Aorta (tissue), 5 donors: Measurements from ENCODE around the gene PFDN2. TPM values are rescaled to one million over a fixed set of nuclear protein-coding genes. Genes with fewer than 3 reads are reported as not detected.

Source experiments
- ATAC-seq: fragments of 200-7000 bp; cut with Tn5 transposase; one replicate; pipeline ENCODE4 v1.9.1; 2022; ENCODE audit warnings: moderate library complexity; ENCODE audit not compliant: low FRiP score
- DNase-seq, 2 donors: peaks; one replicate each; pipeline ENCODE4 v3.0.0-alpha.2; 2020
- H3K27ac ChIP-seq, 2 donors: one replicate each; pipeline ENCODE4 v1.5.1; 2013; ENCODE audit warnings: low read length in 2 of 2, mild to moderate bottlenecking in 2 of 2, moderate library complexity in 2 of 2, control low read depth in 1 of 2, inconsistent platforms in 1 of 2, low read depth in 1 of 2
- H3K27me3 ChIP-seq, 2 donors: one replicate each; pipeline ENCODE4 v1.6.1; 2013; ENCODE audit warnings: control low read depth in 1 of 2, low read length in 1 of 2, mild to moderate bottlenecking in 1 of 2, moderate library complexity in 1 of 2; ENCODE audit not compliant: insufficient read depth in 2 of 2, control insufficient read depth in 1 of 2
- H3K36me3 ChIP-seq, 2 donors: one replicate each; pipeline ENCODE4 v1.6.1; 2013; ENCODE audit warnings: control low read depth in 1 of 2, low read length in 1 of 2, mild to moderate bottlenecking in 1 of 2; ENCODE audit not compliant: insufficient read depth in 2 of 2, control insufficient read depth in 1 of 2
- H3K4me1 ChIP-seq, 2 donors: one replicate each; pipeline ENCODE4 v1.6.1; 2013; ENCODE audit warnings: low read length in 2 of 2, control low read depth in 1 of 2, mild to moderate bottlenecking in 1 of 2, moderate library complexity in 1 of 2; ENCODE audit not compliant: insufficient read depth in 2 of 2, control insufficient read depth in 1 of 2
- H3K4me3 ChIP-seq, 2 donors: one replicate each; pipeline ENCODE4 v1.5.1; 2013; ENCODE audit warnings: low read length in 2 of 2, control low read depth in 1 of 2, mild to moderate bottlenecking in 1 of 2
- H3K9me3 ChIP-seq: one replicate; pipeline ENCODE4 v1.6.1; 2013; ENCODE audit warnings: mild to moderate bottlenecking, low read length; ENCODE audit not compliant: control insufficient read depth
- WGBS, 2 donors: extraction: QIAGEN DNeasy Blood & Tissue Kit; methylation state at CpG; one replicate each; pipeline ENCODE4 v1.1.7; 2013; 5-methylcytosine and 5-hydroxymethylcytosine counted together
- intact Hi-C, 2 donors: fragments of 100-400 bp; cut with DNase I; formaldehyde crosslinking; loops; one replicate each; pipeline versions ENCODE4 v1.14.2 to v1.15.0; 2022
- polyA plus RNA-seq, 2 donors: library from polyadenylated mRNA; stranded (reverse); fragments of 200-250 nt; gene quantifications; one replicate each; pipeline ENCODE4 v1.2.3, GENCODE V29; 2013
- total RNA-seq, 2 donors: library from RNA; stranded (reverse); fragmentation: NEBNext Ultra II Directional; extraction: Animal tissue kit (Norgen Biotek cat#: 25700); gene quantifications; one replicate each; pipeline ENCODE4 v1.2.1, GENCODE V29; 2021
- donor health status: healthy with polysubstance abuse.
- donor health status: Bipolar disorder and iron deficiency.
- donor health status: DM: no; HTN: no; CAD: no.
- donor health status: DM: no; HTN: no; CAD: no.
- donor health status: DM: yes; HTN: yes; CAD: no.

The PFDN2 gene
- total and polyA plus RNA-seq, 4 donors: 36.4 to 116 (median 58.4) TPM

- DNase-seq: peak; percentile 88 to 89
- no peaks in the 10 kb centered on the region for H3K36me3 ChIP-seq
- no peak overlapping the region for H3K4me3 ChIP-seq
- no peak overlapping the region for H3K27ac ChIP-seq
- ATAC-seq: peak; percentile 86
- H3K4me1 ChIP-seq: no peaks in the 10 kb centered on the region
- intact Hi-C loops: no loop called here
- H3K9me3 ChIP-seq: no peaks in the 10 kb centered on the region
- H3K27me3 ChIP-seq: no peaks in the 10 kb centered on the region
- 62 to 64% methylated on average over 8 of the region's 8 CpGs for WGBS, 2 donors
Observed at GRCh38 chr1:161082996-161083747, 34.7 kb downstream of the PFDN2 start.

- Histone ChIP-seq H3K4me3 (no peak overlapping the region), H3K4me1 (no peaks in the 10 kb centered on the region), H3K27ac (no peak overlapping the region), H3K27me3 (no peaks in the 10 kb centered on the region), H3K9me3 (no peaks in the 10 kb centered on the region), H3K36me3 (no peaks in the 10 kb centered on the region)
- DNase-seq: no peak
- ATAC-seq: no peak
- WGBS, 2 donors: 87 to 92% methylated on average over 2 of the region's 2 CpGs
- intact Hi-C loops: no loop called here
Observed at GRCh38 chr1:161082483-161082882, 35.4 kb downstream of the PFDN2 start.

- 75 to 78% methylated on average over 5 of the region's 5 CpGs for WGBS, 2 donors
- Histone ChIP-seq H3K4me3 (no peak overlapping the region), H3K36me3 (no peaks in the 10 kb centered on the region), H3K9me3 (no peaks in the 10 kb centered on the region), H3K27ac (no peak overlapping the region), H3K27me3 (no peaks in the 10 kb centered on the region), H3K4me1 (no peaks in the 10 kb centered on the region)
- DNase-seq: no peak
- no peak for ATAC-seq
- intact Hi-C loops: no loop called here
Observed at GRCh38 chr1:161081519-161081918, 36.3 kb downstream of the PFDN2 start.

- Histone ChIP-seq H3K4me3 (no peak overlapping the region), H3K36me3 (no peaks in the 10 kb centered on the region), H3K27ac (no peak overlapping the region), H3K4me1 (no peaks in the 10 kb centered on the region), H3K9me3 (no peaks in the 10 kb centered on the region), H3K27me3 (no peaks in the 10 kb centered on the region)
- intact Hi-C loops: no loop called here
- DNase-seq (no peak), ATAC-seq (no peak)
- WGBS, 2 donors: 78 to 81% methylated on average over 5 of the region's 5 CpGs
Observed at GRCh38 chr1:161080441-161081405, 37.1 kb downstream of the PFDN2 start.

GRCh38 chr1:161079436-161080110, 38.3 kb downstream of the PFDN2 start:
- no peaks in the 10 kb centered on the region for H3K4me1 ChIP-seq
- H3K4me3 ChIP-seq: no peak overlapping the region
- H3K27ac ChIP-seq: no peak overlapping the region
- WGBS, 2 donors: 44 to 47% methylated on average over 39 to 41 of the region's 41 CpGs
- H3K9me3 ChIP-seq: no peaks in the 10 kb centered on the region
- H3K36me3 ChIP-seq: no peaks in the 10 kb centered on the region
- intact Hi-C loops: no loop called here
- H3K27me3 ChIP-seq: no peaks in the 10 kb centered on the region
- DNase-seq: peak in 1 of 2 donors; percentile 70
- no peak for ATAC-seq

GRCh38 chr1:161077426-161077825, 40.4 kb downstream of the PFDN2 start:
- DNase-seq (peak in 1 of 2 donors; percentile 48), ATAC-seq (no peak)
- no peaks in the 10 kb centered on the region for H3K36me3 ChIP-seq
- no peaks in the 10 kb centered on the region for H3K27me3 ChIP-seq
- no peak overlapping the region for H3K4me3 ChIP-seq
- H3K4me1 ChIP-seq: no peaks in the 10 kb centered on the region
- intact Hi-C loops: no loop called here
- WGBS, 2 donors: 60 to 68% methylated on average over 9 of the region's 9 CpGs
- no peak overlapping the region for H3K27ac ChIP-seq
- H3K9me3 ChIP-seq: no peaks in the 10 kb centered on the region

- no peaks in the 10 kb centered on the region for H3K4me1 ChIP-seq
- H3K9me3 ChIP-seq: no peaks in the 10 kb centered on the region
- no peak overlapping the region for H3K27ac ChIP-seq
- H3K36me3 ChIP-seq: no peaks in the 10 kb centered on the region
- H3K27me3 ChIP-seq: no peaks in the 10 kb centered on the region
- intact Hi-C loops: no loop called here
- no peak overlapping the region for H3K4me3 ChIP-seq
- DNase-seq: peak in 1 of 2 donors; percentile 11
- no peak for ATAC-seq
Observed at GRCh38 chr1:161076410-161076809, 41.4 kb downstream of the PFDN2 start.

GRCh38 chr1:161074676-161075368, 43.0 kb downstream of the PFDN2 start:
- Histone ChIP-seq H3K9me3 (no peaks in the 10 kb centered on the region), H3K4me1 (no peaks in the 10 kb centered on the region), H3K4me3 (no peak overlapping the region), H3K27me3 (no peaks in the 10 kb centered on the region), H3K27ac (no peak overlapping the region), H3K36me3 (no peaks in the 10 kb centered on the region)
- peak in 1 of 2 donors; percentile 53 for DNase-seq
- intact Hi-C loops: no loop called here
- no peak for ATAC-seq
- WGBS, 2 donors: 78 to 81% methylated on average over 12 of the region's 12 CpGs
